Adrenal gland (tissue), 5 donors: ENCODE data around the gene TGM4.

Source experiments
- CTCF ChIP-seq, 6 experiments: fragments of 450-650 bp in 4 of 6; fragments of 200-600 bp in 2 of 6; sonication (generic) in 1 of 6; IDR thresholded peaks; 1 replicate in 5 of 6; 2 replicates in 1 of 6; pipeline versions ENCODE4 v1.5.1 to v1.8.0; 2016 to 2021; ENCODE audit warnings: antibody characterized with exemption in 6 of 6, mild to moderate bottlenecking in 2 of 6, moderate library complexity in 1 of 6
- POLR2A ChIP-seq, 2 donors: fragments of 450-650 bp; IDR thresholded peaks; one replicate each; pipeline ENCODE4 v1.6.1; 2017; ENCODE audit warnings: antibody characterized with exemption in 2 of 2, mild to moderate bottlenecking in 2 of 2, moderate library complexity in 1 of 2
- donor health status: DM: no; HTN: no; CAD: no.

DNA sequence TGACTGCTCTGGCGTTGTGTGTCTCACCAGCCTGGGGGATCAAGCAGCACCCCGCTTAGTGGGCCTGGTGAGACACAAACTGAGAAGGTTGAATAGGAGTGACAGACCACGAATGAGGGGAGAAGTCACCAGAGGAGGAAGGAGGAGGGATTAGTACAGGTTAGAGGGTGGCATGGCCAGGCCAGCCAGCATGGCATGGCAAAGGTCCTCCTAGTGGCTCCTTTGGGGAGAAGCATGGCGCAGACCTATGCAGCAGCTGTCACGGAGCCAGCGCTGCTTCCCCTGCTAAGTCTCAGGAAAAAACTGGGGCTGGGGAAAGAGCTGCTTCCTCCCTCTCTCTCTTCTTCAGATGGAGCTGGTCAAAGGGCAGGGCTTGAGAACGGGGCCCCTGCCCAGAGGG lies 53.0 kb downstream of the TGM4 start:
- no peak for TF ChIP-seq CTCF (IDR thresholded peaks at IDR 0.05)
- TF ChIP-seq POLR2A (IDR thresholded peaks at IDR 0.05): no peak
